Neural cell (in vitro differentiated cells): ENCODE data around the gene DNAJB8.

Experiments
- CTCF ChIP-seq: fragments of 450-650 bp; IDR thresholded peaks from 2 replicates; pipeline ENCODE4 v1.5.1; 2014; ENCODE audit warnings: antibody characterized with exemption, mild to moderate bottlenecking, moderate library complexity; ENCODE audit not compliant: poor library complexity, severe bottlenecking
- EP300 ChIP-seq: fragments of 450-650 bp; conservative IDR thresholded peaks from 2 replicates; pipeline ENCODE4 v1.6.1; 2014; ENCODE audit warnings: antibody characterized with exemption, mild to moderate bottlenecking, moderate library complexity; ENCODE audit not compliant: poor library complexity, severe bottlenecking
- EZH2 ChIP-seq: fragments of 200-600, 300-800 bp; shearing (Covaris generic), sonication (generic); IDR thresholded peaks from 2 replicates; pipeline ENCODE4 v1.6.1; 2014; ENCODE audit warnings: antibody characterized with exemption, low read length, borderline replicate concordance, mild to moderate bottlenecking; ENCODE audit not compliant: insufficient read depth, poor library complexity, severe bottlenecking
- MXI1 ChIP-seq: fragments of 450-650 bp; conservative IDR thresholded peaks from 2 replicates; pipeline ENCODE4 v1.6.1; 2014; ENCODE audit warnings: antibody characterized with exemption, mild to moderate bottlenecking; ENCODE audit not compliant: poor library complexity, severe bottlenecking
- POLR2AphosphoS5 ChIP-seq: IDR thresholded peaks from 2 replicates; pipeline ENCODE4 v1.6.1; 2012
- RAD21 ChIP-seq: fragments of 450-650 bp; conservative IDR thresholded peaks from 2 replicates; pipeline ENCODE4 v1.6.1; 2014; ENCODE audit warnings: antibody characterized with exemption, mild to moderate bottlenecking, moderate library complexity
- REST ChIP-seq: IDR thresholded peaks from 2 replicates; pipeline ENCODE4 v1.6.1; 2012; ENCODE audit warnings: borderline replicate concordance
- SMC3 ChIP-seq: fragments of 450-650 bp; conservative IDR thresholded peaks from 2 replicates; pipeline ENCODE4 v1.6.1; 2014; ENCODE audit warnings: antibody characterized with exemption, mild to moderate bottlenecking, moderate library complexity; ENCODE audit not compliant: poor library complexity
- TAF1 ChIP-seq: IDR thresholded peaks from 2 replicates; pipeline ENCODE4 v1.6.1; 2012; ENCODE audit warnings: low read depth

GRCh38 chr3:128486681-128487537 lies 20.2 kb upstream of the DNAJB8 start:
- no peak for TF ChIP-seq CTCF
- TF ChIP-seq EZH2, result peak; percentile 98
- peak; percentile 85 for TF ChIP-seq POLR2AphosphoS5
- no peak for TF ChIP-seq TAF1
- TF ChIP-seq EP300, result no peak
- no peak for TF ChIP-seq RAD21
- TF ChIP-seq SMC3, result no peak
- no peak for TF ChIP-seq REST
- TF ChIP-seq MXI1, result no peak
